HG02852 (cell line): Measurements from ENCODE around the gene FNDC3B.

Source experiments
- ATAC-seq: cut with Tn5 transposase; IDR thresholded peaks from one replicate; pipeline ENCODE4 v1.9.1; 2021; ENCODE audit warnings: mild to moderate bottlenecking, moderate library complexity; ENCODE audit not compliant: unreplicated experiment

Gene FNDC3B

GRCh38 chr3:172132159-172132586, 92.8 kb downstream of the FNDC3B start:
- no peak for ATAC-seq

GRCh38 chr3:172132721-172133311, 93.4 kb downstream of the FNDC3B start:
- ATAC-seq, result no peak

GRCh38 chr3:172133838-172134237, 94.5 kb downstream of the FNDC3B start:
- ATAC-seq, result no peak

GRCh38 chr3:172134352-172134751, 95.0 kb downstream of the FNDC3B start:
- ATAC-seq, result peak; percentile 26

GRCh38 chr3:172135185-172135584, 95.8 kb downstream of the FNDC3B start:
- ATAC-seq, result no peak

- no peak for ATAC-seq
These were observed 96.4 kb downstream of the FNDC3B start for GRCh38 chr3:172135820-172136219.

GRCh38 chr3:172136330-172136729, 97.0 kb downstream of the FNDC3B start:
- no peak for ATAC-seq

GRCh38 chr3:172137287-172138192, 98.2 kb downstream of the FNDC3B start:
- ATAC-seq, result no peak

GRCh38 chr3:172138193-172138537, 98.8 kb downstream of the FNDC3B start:
- ATAC-seq, result no peak

GRCh38 chr3:172138792-172139507, 99.6 kb downstream of the FNDC3B start:
- peak; percentile 38 for ATAC-seq

GRCh38 chr3:172139528-172140276, 100.3 kb downstream of the FNDC3B start:
- no peak for ATAC-seq

- ATAC-seq, result no peak
These were observed 101.4 kb downstream of the FNDC3B start for GRCh38 chr3:172140499-172141391.

- peak; percentile 78 for ATAC-seq
These were observed 102.9 kb downstream of the FNDC3B start for GRCh38 chr3:172142051-172142863.

GRCh38 chr3:172142864-172143451, 103.6 kb downstream of the FNDC3B start:
- ATAC-seq, result peak; percentile 1

GRCh38 chr3:172143739-172144497, 104.5 kb downstream of the FNDC3B start:
- no peak for ATAC-seq

GRCh38 chr3:172144601-172145000, 105.2 kb downstream of the FNDC3B start:
- no peak for ATAC-seq

GRCh38 chr3:172145031-172145686, 105.8 kb downstream of the FNDC3B start:
- ATAC-seq, result no peak
